ENCODE results near the gene CDK5RAP1.

The CDK5RAP1 gene

GRCh38 chr20:33408716-33409654 lies 7.7 kb upstream of the CDK5RAP1 start:
- no peak overlapping the region for H3K4me3 ChIP-seq (ENCODE audit: control insufficient read depth, low read depth, low read length)

GRCh38 chr20:33408313-33408712 lies 7.0 kb upstream of the CDK5RAP1 start:
- DNase-seq (ENCODE audit: low read depth) = no peak
- TF ChIP-seq, protein P1, sequence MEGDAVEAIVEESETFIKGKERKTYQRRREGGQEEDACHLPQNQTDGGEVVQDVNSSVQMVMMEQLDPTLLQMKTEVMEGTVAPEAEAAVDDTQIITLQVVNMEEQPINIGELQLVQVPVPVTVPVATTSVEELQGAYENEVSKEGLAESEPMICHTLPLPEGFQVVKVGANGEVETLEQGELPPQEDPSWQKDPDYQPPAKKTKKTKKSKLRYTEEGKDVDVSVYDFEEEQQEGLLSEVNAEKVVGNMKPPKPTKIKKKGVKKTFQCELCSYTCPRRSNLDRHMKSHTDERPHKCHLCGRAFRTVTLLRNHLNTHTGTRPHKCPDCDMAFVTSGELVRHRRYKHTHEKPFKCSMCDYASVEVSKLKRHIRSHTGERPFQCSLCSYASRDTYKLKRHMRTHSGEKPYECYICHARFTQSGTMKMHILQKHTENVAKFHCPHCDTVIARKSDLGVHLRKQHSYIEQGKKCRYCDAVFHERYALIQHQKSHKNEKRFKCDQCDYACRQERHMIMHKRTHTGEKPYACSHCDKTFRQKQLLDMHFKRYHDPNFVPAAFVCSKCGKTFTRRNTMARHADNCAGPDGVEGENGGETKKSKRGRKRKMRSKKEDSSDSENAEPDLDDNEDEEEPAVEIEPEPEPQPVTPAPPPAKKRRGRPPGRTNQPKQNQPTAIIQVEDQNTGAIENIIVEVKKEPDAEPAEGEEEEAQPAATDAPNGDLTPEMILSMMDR (conservative IDR thresholded peaks at IDR 0.05; ENCODE audit: control insufficient read depth, insufficient read depth, low read depth, low read length) = no peak
- H3K4me3 ChIP-seq (ENCODE audit: control insufficient read depth, low read depth, low read length) = no peak overlapping the region

More at GRCh38 chr20:33408716-33409654, 7.7 kb upstream of the CDK5RAP1 start:
- TF ChIP-seq, protein P1 (conservative IDR thresholded peaks at IDR 0.05; ENCODE audit: control insufficient read depth, insufficient read depth, low read depth, low read length) = no peak
- no peak for DNase-seq (ENCODE audit: low read depth)

DNA sequence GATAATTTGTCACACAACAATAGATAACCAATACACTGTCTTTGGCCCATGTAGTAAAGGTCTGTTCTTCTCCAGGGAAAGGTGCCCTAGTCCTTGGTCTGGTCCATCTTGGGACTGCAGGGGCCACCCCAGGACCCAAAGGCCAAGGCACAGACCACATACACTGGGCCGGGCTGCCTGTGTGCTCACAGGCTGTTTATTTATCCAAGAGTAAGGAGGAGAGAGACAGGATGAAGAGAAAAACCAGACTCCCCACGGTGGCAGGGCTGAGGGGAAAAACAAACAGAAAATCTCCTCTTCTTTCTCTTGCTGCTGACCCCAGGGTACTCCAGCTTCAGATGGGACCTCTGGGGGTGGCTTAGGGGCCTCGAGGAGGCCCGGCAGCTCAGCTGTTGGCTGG lies 6.5 kb upstream of the CDK5RAP1 start:
- H3K4me3 ChIP-seq (ENCODE audit: control insufficient read depth, low read depth, low read length) = no peak overlapping the region
- DNase-seq (ENCODE audit: low read depth) = no peak
- TF ChIP-seq, protein P1 (conservative IDR thresholded peaks at IDR 0.05; ENCODE audit: control insufficient read depth, insufficient read depth, low read depth, low read length) = no peak

DNA sequence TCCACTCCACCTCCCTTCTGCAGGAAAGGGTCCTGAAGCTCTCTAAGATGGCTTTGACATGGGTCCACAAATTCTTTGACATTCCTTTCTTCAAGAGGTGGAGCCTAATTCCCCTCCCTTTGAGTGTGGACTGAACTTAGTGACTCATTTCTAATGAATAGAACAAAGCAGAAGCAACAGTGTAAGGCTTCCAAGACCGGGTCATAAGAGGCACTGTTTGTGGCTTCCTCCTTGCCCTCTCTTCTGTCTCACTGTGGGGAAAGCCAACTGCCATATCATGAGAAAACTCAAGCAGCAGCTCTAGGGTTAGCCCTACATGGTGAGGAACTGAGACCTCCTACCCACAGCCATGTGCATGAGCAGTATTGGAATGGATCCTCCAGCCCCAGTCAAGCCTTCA lies 5.9 kb upstream of the CDK5RAP1 start:
- H3K4me3 ChIP-seq (ENCODE audit: control insufficient read depth, low read depth, low read length) = no peak overlapping the region
- DNase-seq (ENCODE audit: low read depth) = peak; percentile 53
- TF ChIP-seq, protein P1 (conservative IDR thresholded peaks at IDR 0.05; ENCODE audit: control insufficient read depth, insufficient read depth, low read depth, low read length) = no peak

GRCh38 chr20:33404281-33404680 lies 3.0 kb upstream of the CDK5RAP1 start:
- TF ChIP-seq, protein P1 (conservative IDR thresholded peaks at IDR 0.05; ENCODE audit: control insufficient read depth, insufficient read depth, low read depth, low read length) = no peak
- DNase-seq (ENCODE audit: low read depth) = no peak
- no peak overlapping the region for H3K4me3 ChIP-seq (ENCODE audit: control insufficient read depth, low read depth, low read length)

- DNase-seq (ENCODE audit: low read depth) = peak; percentile 33
- H3K4me3 ChIP-seq (ENCODE audit: control insufficient read depth, low read depth, low read length) = peak overlapping the region; percentile 81
- TF ChIP-seq, protein P1 (conservative IDR thresholded peaks at IDR 0.05; ENCODE audit: control insufficient read depth, insufficient read depth, low read depth, low read length) = no peak
These were observed 626 bp upstream of the CDK5RAP1 start for GRCh38 chr20:33401921-33402369.
